H9 (cell line): ENCODE measurements around the gene CFAP99. TPM values are rescaled to one million over a fixed set of nuclear protein-coding genes. Genes with fewer than 3 reads are reported as not detected.

Experiments
- DNase-seq: peaks from one replicate; pipeline ENCODE4 v3.0.0-alpha.2; 2017
- H2AFZ ChIP-seq: one replicate; pipeline ENCODE4 v1.6.1; 2013; ENCODE audit warnings: mild to moderate bottlenecking, low read length, control low read depth, moderate library complexity
- H2AK5ac ChIP-seq: 2 replicates; pipeline ENCODE4 v1.6.1; 2013; ENCODE audit warnings: low read length, control low read depth, mixed read lengths; ENCODE audit not compliant: insufficient read length
- H2BK120ac ChIP-seq: one replicate; pipeline ENCODE4 v1.6.1; 2013; ENCODE audit warnings: low read depth, mild to moderate bottlenecking, low read length, control low read depth, inconsistent platforms; ENCODE audit not compliant: poor library complexity, severe bottlenecking
- H2BK12ac ChIP-seq: 2 replicates; pipeline ENCODE4 v1.6.1; 2013; ENCODE audit warnings: low read length, control low read depth, mixed read lengths, low read depth; ENCODE audit not compliant: insufficient read length
- H2BK15ac ChIP-seq: 2 replicates; pipeline ENCODE4 v1.6.1; 2013; ENCODE audit warnings: low read depth, low read length, control low read depth
- H2BK20ac ChIP-seq: one replicate; pipeline ENCODE4 v1.6.1; 2013; ENCODE audit warnings: low read depth, mild to moderate bottlenecking, low read length, control low read depth, inconsistent platforms; ENCODE audit not compliant: poor library complexity, severe bottlenecking
- H2BK5ac ChIP-seq: 2 replicates; pipeline ENCODE4 v1.6.1; 2013; ENCODE audit warnings: low read length, control low read depth, mixed read lengths; ENCODE audit not compliant: insufficient read length
- H3K14ac ChIP-seq: 2 replicates; pipeline ENCODE4 v1.6.1; 2013; ENCODE audit warnings: low read length, control low read depth; ENCODE audit not compliant: insufficient read depth
- H3K18ac ChIP-seq: 2 replicates; pipeline ENCODE4 v1.6.1; 2013; ENCODE audit warnings: low read depth, mild to moderate bottlenecking, mixed read lengths, low read length, control low read depth; ENCODE audit not compliant: insufficient read length
- H3K23ac ChIP-seq: 2 replicates; pipeline ENCODE4 v1.6.1; 2013; ENCODE audit warnings: low read length, control low read depth, mixed read lengths, low read depth; ENCODE audit not compliant: insufficient read length
- H3K23me2 ChIP-seq: 2 replicates; pipeline ENCODE4 v1.6.1; 2013; ENCODE audit warnings: low read depth, mild to moderate bottlenecking, mixed read lengths, low read length, control low read depth; ENCODE audit not compliant: insufficient read length, poor library complexity, severe bottlenecking
- H3K27ac ChIP-seq: 2 replicates; pipeline ENCODE4 v1.5.1; 2013; ENCODE audit warnings: low read length, control low read depth, mixed read lengths, low read depth; ENCODE audit not compliant: insufficient read length
- H3K27me3 ChIP-seq: 2 replicates; pipeline ENCODE4 v1.6.1; 2013; ENCODE audit warnings: low read length, control low read depth, inconsistent platforms; ENCODE audit not compliant: insufficient read depth
- H3K4ac ChIP-seq: 2 replicates; pipeline ENCODE4 v1.6.1; 2013; ENCODE audit warnings: low read depth, mild to moderate bottlenecking, control low read depth, inconsistent platforms, low read length, moderate library complexity
- H3K4me1 ChIP-seq: 2 replicates; pipeline ENCODE4 v1.6.1; 2013; ENCODE audit warnings: low read length, control low read depth, inconsistent platforms; ENCODE audit not compliant: insufficient read depth
- H3K4me2 ChIP-seq: 2 replicates; pipeline ENCODE4 v1.6.1; 2013; ENCODE audit warnings: low read length, control low read depth, mixed read lengths; ENCODE audit not compliant: insufficient read length, insufficient read depth
- H3K56ac ChIP-seq: 2 replicates; pipeline ENCODE4 v1.6.1; 2013; ENCODE audit warnings: low read depth, mild to moderate bottlenecking, mixed read lengths, low read length, control low read depth; ENCODE audit not compliant: insufficient read length
- H3K79me1 ChIP-seq: 2 replicates; pipeline ENCODE4 v1.6.1; 2013; ENCODE audit warnings: low read depth, mild to moderate bottlenecking, moderate library complexity, low read length, control low read depth, inconsistent platforms; ENCODE audit not compliant: insufficient read depth, poor library complexity, severe bottlenecking
- H3K79me2 ChIP-seq: 2 replicates; pipeline ENCODE4 v1.6.1; 2013; ENCODE audit warnings: low read length, control low read depth, inconsistent platforms; ENCODE audit not compliant: insufficient read depth
- H3K9ac ChIP-seq: 2 replicates; pipeline ENCODE4 v1.6.1; 2013; ENCODE audit warnings: low read length, control low read depth, mixed read lengths; ENCODE audit not compliant: insufficient read length; ENCODE audit errors: extremely low read depth
- H3K9me3 ChIP-seq: one replicate; pipeline ENCODE4 v1.6.1; 2013; ENCODE audit warnings: low read depth, low read length, inconsistent platforms; ENCODE audit not compliant: control insufficient read depth
- H3T11ph ChIP-seq: one replicate; pipeline ENCODE4 v1.6.1; 2013; ENCODE audit warnings: mild to moderate bottlenecking, low read length, control low read depth, inconsistent platforms
- H4K20me1 ChIP-seq: one replicate; pipeline ENCODE4 v1.6.1; 2013; ENCODE audit not compliant: control insufficient read depth, insufficient read length, insufficient read depth
- H4K5ac ChIP-seq: 2 replicates; pipeline ENCODE4 v1.6.1; 2013; ENCODE audit warnings: low read depth, mild to moderate bottlenecking, mixed read lengths, low read length, control low read depth; ENCODE audit not compliant: insufficient read length
- H4K8ac ChIP-seq: replicated peaks from 2 replicates; pipeline ENCODE4 v1.6.1; 2013; ENCODE audit warnings: low read length, control low read depth, mixed read lengths, low read depth; ENCODE audit not compliant: insufficient read length
- H4K91ac ChIP-seq: 2 replicates; pipeline ENCODE4 v1.6.1; 2013; ENCODE audit warnings: low read depth, mild to moderate bottlenecking, moderate library complexity, mixed read lengths, low read length, control low read depth; ENCODE audit not compliant: insufficient read length
- H3K27ac Mint-ChIP-seq, 3 experiments: 2 replicates in 2 of 3; 3 replicates in 1 of 3; pipeline ENCODE4 v1.8.0; 2020 to 2021; ENCODE audit warnings: mixed read lengths in 3 of 3, mild to moderate bottlenecking in 1 of 3, moderate library complexity in 1 of 3
- H3K27me3 Mint-ChIP-seq: 2 replicates; pipeline ENCODE4 v1.8.0; 2021; ENCODE audit warnings: low read depth, mild to moderate bottlenecking, moderate library complexity, mixed read lengths
- H3K36me3 Mint-ChIP-seq, 3 experiments: 2 replicates in 2 of 3; 3 replicates in 1 of 3; pipeline ENCODE4 v1.8.0; 2020 to 2021; ENCODE audit warnings: low read depth in 3 of 3, mixed read lengths in 3 of 3; ENCODE audit not compliant: insufficient read depth in 1 of 3
- H3K4me1 Mint-ChIP-seq, 2 experiments: 2 replicates each; pipeline ENCODE4 v1.8.0; 2020; ENCODE audit warnings: mixed read lengths in 2 of 2
- H3K4me3 Mint-ChIP-seq, 2 experiments: 2 replicates in 1 of 2; 3 replicates in 1 of 2; pipeline ENCODE4 v1.8.0; 2020 to 2021; ENCODE audit warnings: mild to moderate bottlenecking in 2 of 2, mixed read lengths in 2 of 2, moderate library complexity in 1 of 2
- H3K9me3 Mint-ChIP-seq, 2 experiments: 2 replicates in 1 of 2; 3 replicates in 1 of 2; pipeline ENCODE4 v1.8.0; 2020; ENCODE audit warnings: mild to moderate bottlenecking in 2 of 2, mixed read lengths in 2 of 2, moderate library complexity in 1 of 2
- WGBS: extraction: QIAGEN DNeasy Blood & Tissue Kit; methylation state at CpG from one replicate; pipeline ENCODE4 v1.1.7; 2013; ENCODE audit warnings: missing lambda C conversion rate, low lambda C conversion rate, mixed read lengths; ENCODE audit not compliant: insufficient read length; ENCODE audit errors: extremely low coverage; 5-methylcytosine and 5-hydroxymethylcytosine counted together
- total RNA-seq: library from RNA; stranded (reverse); gene quantifications from 2 replicates; pipeline ENCODE4 v1.2.1, GENCODE V29; 2021
- TF ChIP-seq, protein P1 (sequence below): fragments of 200-600 bp; sonication (generic); conservative IDR thresholded peaks from 3 replicates; pipeline ENCODE4 v1.8.0; 2021; ENCODE audit warnings: antibody characterized with exemption, mild to moderate bottlenecking

The CFAP99 gene
- total RNA-seq, 1 experiment from 2014 or later = 0.35 TPM

DNA sequence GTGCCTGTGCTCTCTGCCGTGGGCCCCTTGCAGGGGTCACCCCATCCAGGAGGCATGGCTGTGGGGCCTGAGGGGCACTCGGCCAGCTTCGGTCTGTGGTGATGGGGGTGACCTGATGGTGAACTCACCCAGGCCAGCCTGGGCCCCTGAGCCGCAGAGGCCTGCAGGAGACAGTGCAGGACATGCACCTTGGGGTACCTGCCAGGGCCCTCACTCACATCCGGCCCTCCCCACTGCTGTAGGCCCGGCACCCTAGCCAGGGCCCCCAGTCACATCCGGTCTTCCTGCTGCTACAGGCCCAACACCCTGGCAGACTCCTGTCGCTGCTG, 7.3 kb downstream of the CFAP99 start:
- Histone ChIP-seq H3K79me1 (no peaks in the 10 kb centered on the region), H4K20me1 (no peaks in the 10 kb centered on the region), H3K56ac (no peak overlapping the region), H4K91ac (no peak overlapping the region), H2BK5ac (no peak overlapping the region), H2AK5ac (no peak overlapping the region), H3K79me2 (no peaks in the 10 kb centered on the region), H3K23ac (no peak overlapping the region), H2AFZ (no peak overlapping the region), H2BK120ac (no peak overlapping the region), H3K9ac (no peak overlapping the region), H2BK20ac (no peak overlapping the region), H2BK12ac (no peak overlapping the region), H3K4me1 (no peaks in the 10 kb centered on the region), H3K4ac (no peak overlapping the region), H3K27me3 (no peaks in the 10 kb centered on the region), H3K9me3 (no peaks in the 10 kb centered on the region), H3K23me2 (no peaks in the 10 kb centered on the region), H3K4me2 (no peak overlapping the region), H3K18ac (no peak overlapping the region), H2BK15ac (no peak overlapping the region), H3K14ac (peak overlapping the region; percentile 34; the same call in 1 of the 2 replicates), H3T11ph (no peak overlapping the region), H3K27ac (no peak overlapping the region), H4K8ac (no peak overlapping the region), H4K5ac (no peak overlapping the region)
- H3K4me3 Mint-ChIP-seq = no peak overlapping the region
- TF ChIP-seq, protein P1, sequence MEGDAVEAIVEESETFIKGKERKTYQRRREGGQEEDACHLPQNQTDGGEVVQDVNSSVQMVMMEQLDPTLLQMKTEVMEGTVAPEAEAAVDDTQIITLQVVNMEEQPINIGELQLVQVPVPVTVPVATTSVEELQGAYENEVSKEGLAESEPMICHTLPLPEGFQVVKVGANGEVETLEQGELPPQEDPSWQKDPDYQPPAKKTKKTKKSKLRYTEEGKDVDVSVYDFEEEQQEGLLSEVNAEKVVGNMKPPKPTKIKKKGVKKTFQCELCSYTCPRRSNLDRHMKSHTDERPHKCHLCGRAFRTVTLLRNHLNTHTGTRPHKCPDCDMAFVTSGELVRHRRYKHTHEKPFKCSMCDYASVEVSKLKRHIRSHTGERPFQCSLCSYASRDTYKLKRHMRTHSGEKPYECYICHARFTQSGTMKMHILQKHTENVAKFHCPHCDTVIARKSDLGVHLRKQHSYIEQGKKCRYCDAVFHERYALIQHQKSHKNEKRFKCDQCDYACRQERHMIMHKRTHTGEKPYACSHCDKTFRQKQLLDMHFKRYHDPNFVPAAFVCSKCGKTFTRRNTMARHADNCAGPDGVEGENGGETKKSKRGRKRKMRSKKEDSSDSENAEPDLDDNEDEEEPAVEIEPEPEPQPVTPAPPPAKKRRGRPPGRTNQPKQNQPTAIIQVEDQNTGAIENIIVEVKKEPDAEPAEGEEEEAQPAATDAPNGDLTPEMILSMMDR = no peak
- WGBS = no CpG with 5 or more reads among the region's 8 CpGs
- H3K9me3 Mint-ChIP-seq = no peaks in the 10 kb centered on the region
- no peaks in the 10 kb centered on the region for H3K36me3 Mint-ChIP-seq
- no peak overlapping the region for H3K27ac Mint-ChIP-seq
- DNase-seq = peak; percentile 23
- peaks cover 22% of the 10 kb centered on the region for H3K27me3 Mint-ChIP-seq
- H3K4me1 Mint-ChIP-seq = peaks cover 13% of the 10 kb centered on the region in 2 experiments
